RWPE2 (cell line): ENCODE results near the gene KLF13.

ENCODE experiments used
- ATAC-seq: fragments of 200-7000 bp; cut with Tn5 transposase; 3 replicates; pipeline ENCODE4 v1.9.1; 2021; ENCODE audit warnings: low read depth
- DNase-seq: peaks from one replicate; pipeline ENCODE4 v3.0.0-alpha.2; 2020; ENCODE audit warnings: low spot score
- H3K27ac ChIP-seq: fragments of 450-650 bp; 2 replicates; pipeline ENCODE4 v1.5.1; 2017; ENCODE audit warnings: mild to moderate bottlenecking; ENCODE audit not compliant: poor library complexity, severe bottlenecking
- H3K27me3 ChIP-seq: fragments of 250-450 bp; sonication (Bioruptor Pico); 2 replicates; pipeline ENCODE4 v1.5.1; 2021; ENCODE audit warnings: mild to moderate bottlenecking, moderate library complexity; ENCODE audit not compliant: insufficient read depth, poor library complexity, severe bottlenecking
- H3K36me3 ChIP-seq: fragments of 250-450 bp; sonication (Bioruptor Pico); 2 replicates; pipeline ENCODE4 v1.5.1; 2020; ENCODE audit warnings: low read depth, mild to moderate bottlenecking, moderate library complexity
- H3K4me1 ChIP-seq: fragments of 250-450 bp; sonication (Bioruptor Pico); 2 replicates; pipeline ENCODE4 v1.5.1; 2021; ENCODE audit warnings: mild to moderate bottlenecking, moderate library complexity; ENCODE audit not compliant: insufficient read depth, poor library complexity, severe bottlenecking
- H3K4me3 ChIP-seq: fragments of 250-450 bp; sonication (Bioruptor Pico); 2 replicates; pipeline ENCODE4 v1.5.1; 2021; ENCODE audit warnings: mild to moderate bottlenecking, moderate library complexity; ENCODE audit not compliant: severe bottlenecking
- H3K9me3 ChIP-seq: fragments of 250-450 bp; sonication (Bioruptor Pico); 2 replicates; pipeline ENCODE4 v1.5.1; 2021; ENCODE audit warnings: mild to moderate bottlenecking, moderate library complexity; ENCODE audit not compliant: severe bottlenecking
- TF ChIP-seq, protein P1 (sequence below): fragments of 450-650 bp; IDR thresholded peaks from one replicate; pipeline ENCODE4 v1.5.1; 2017; ENCODE audit warnings: mild to moderate bottlenecking, moderate library complexity; ENCODE audit not compliant: poor library complexity, severe bottlenecking

KLF13 gene

DNA sequence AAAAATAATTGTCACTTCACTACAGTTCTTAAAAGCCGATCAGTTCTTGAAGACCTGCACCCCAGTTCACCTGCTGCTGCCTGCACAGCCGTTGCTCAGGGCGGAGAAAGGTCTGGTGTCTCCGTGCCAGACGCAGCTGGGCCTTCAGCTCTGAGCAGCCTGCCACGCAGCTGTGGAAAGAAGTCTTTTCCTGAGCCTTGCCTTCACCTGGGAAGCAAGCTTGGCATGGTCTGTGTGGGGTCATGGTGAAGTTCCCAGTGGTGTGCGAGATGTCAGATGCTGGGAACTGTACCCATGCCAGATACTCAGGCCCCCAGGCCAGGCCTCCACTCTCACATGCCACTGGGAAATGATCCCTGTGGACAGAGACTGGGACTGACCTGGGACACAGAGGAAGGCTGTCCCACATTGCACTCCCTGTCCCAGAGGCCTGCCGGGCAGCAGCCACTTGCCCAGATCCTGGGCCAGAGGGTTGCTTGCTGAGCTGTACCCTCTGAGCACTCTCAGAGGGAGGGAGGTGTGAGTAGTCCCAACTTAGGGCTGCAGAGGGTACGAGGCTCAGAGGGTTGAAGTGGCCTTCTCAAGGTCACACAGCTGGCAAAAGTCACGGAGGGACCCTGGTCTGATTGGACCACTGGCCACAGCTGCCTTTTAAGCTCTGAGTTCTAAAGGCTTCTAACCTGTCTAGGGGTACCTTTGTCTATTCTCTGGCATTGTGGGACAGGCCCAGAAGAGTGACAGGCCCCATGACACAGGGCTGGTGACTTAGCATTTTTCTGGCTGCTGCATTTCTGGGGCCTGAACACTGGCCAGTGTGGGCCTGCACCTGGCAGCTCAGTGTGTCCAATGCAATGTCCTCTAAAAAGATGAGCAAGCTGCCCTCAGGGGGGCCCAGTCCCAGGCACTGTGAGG lies 55.4 kb downstream of the KLF13 start:
- ATAC-seq = peak; percentile 21; the same call in 2 of the 3 replicates
- no peak overlapping the region for H3K27ac ChIP-seq

DNA sequence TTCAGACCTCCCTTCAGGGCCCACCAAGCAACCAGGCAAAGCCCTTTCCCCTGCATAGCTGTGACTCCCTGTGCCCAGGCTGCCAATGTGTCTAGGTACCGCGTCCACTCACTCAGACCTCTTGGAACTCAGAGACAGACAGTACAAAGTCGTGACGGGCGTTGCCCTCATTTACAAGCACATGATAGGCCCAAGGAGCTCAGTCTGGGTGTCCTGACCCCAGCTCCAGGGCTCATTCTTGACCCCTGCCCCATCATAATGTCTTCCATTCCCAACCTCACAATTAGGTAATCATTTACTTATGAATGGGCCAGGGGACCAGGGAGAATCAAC lies 56.0 kb downstream of the KLF13 start:
- Histone ChIP-seq H3K4me3 (no peak overlapping the region), H3K36me3 (peaks cover 6% of the 10 kb centered on the region), H3K27ac (no peak overlapping the region), H3K4me1 (peaks cover 15% of the 10 kb centered on the region), H3K9me3 (no peaks in the 10 kb centered on the region), H3K27me3 (no peaks in the 10 kb centered on the region)
- TF ChIP-seq, protein P1, sequence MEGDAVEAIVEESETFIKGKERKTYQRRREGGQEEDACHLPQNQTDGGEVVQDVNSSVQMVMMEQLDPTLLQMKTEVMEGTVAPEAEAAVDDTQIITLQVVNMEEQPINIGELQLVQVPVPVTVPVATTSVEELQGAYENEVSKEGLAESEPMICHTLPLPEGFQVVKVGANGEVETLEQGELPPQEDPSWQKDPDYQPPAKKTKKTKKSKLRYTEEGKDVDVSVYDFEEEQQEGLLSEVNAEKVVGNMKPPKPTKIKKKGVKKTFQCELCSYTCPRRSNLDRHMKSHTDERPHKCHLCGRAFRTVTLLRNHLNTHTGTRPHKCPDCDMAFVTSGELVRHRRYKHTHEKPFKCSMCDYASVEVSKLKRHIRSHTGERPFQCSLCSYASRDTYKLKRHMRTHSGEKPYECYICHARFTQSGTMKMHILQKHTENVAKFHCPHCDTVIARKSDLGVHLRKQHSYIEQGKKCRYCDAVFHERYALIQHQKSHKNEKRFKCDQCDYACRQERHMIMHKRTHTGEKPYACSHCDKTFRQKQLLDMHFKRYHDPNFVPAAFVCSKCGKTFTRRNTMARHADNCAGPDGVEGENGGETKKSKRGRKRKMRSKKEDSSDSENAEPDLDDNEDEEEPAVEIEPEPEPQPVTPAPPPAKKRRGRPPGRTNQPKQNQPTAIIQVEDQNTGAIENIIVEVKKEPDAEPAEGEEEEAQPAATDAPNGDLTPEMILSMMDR = no peak
- no peak for DNase-seq
- no peak; the same call in 2 of the 3 replicates for ATAC-seq

More for the DNA sequence above, 55.4 kb downstream of the KLF13 start:
- no peak overlapping the region for H3K4me3 ChIP-seq
- peaks cover 12% of the 10 kb centered on the region for H3K36me3 ChIP-seq
- H3K4me1 ChIP-seq = peaks cover 9% of the 10 kb centered on the region
- H3K27me3 ChIP-seq = no peaks in the 10 kb centered on the region
- DNase-seq = no peak
- H3K9me3 ChIP-seq = no peaks in the 10 kb centered on the region
- TF ChIP-seq, protein P1 = no peak

DNA sequence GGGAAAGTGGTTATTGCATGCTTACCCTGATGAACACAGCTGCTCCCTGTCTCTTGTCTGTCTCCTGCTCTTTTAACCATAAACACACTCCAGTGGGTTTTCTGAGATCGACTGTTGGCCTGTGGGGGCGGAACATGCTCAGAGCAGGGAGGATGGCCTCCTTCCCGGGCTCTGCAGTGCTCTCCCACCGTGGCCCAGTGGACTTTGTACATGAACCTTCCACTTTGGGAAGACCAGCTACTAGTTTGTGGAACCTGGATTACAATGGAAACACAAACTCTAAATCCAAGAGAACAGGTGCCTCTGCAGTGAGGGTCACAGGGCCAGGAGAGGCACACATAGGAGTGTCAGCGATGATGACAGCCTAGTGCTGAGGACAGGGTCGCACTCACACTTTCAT lies 56.5 kb downstream of the KLF13 start:
- H3K9me3 ChIP-seq = no peaks in the 10 kb centered on the region
- no peak overlapping the region for H3K4me3 ChIP-seq
- no peak overlapping the region for H3K27ac ChIP-seq
- peaks cover 19% of the 10 kb centered on the region for H3K4me1 ChIP-seq
- TF ChIP-seq, protein P1 = no peak
- ATAC-seq (no peak), DNase-seq (no peak)
- peaks cover 6% of the 10 kb centered on the region for H3K36me3 ChIP-seq
- no peaks in the 10 kb centered on the region for H3K27me3 ChIP-seq

DNA sequence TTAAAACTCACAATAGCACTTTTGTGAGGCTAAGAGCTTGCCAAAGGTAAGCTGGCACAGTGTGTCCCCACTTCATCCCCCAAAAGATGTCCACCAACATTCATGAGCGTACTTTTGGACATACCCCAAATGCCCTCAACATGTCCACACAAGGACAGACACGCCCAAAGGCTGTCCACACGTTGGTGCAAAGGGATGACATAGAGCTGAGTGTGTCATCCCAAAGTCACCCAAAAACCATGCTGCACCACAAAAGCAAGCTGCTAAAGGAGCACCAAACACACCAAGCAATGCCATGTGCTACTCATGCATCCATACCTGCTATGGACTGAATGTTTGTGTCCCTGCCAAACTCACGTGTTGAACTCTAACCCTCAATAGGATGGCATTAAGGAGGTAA lies 57.9 kb downstream of the KLF13 start:
- TF ChIP-seq, protein P1 = no peak
- H3K9me3 ChIP-seq = no peaks in the 10 kb centered on the region
- H3K36me3 ChIP-seq = no peaks in the 10 kb centered on the region; the same call in 1 of the 2 replicates
- peaks cover 19% of the 10 kb centered on the region for H3K4me1 ChIP-seq
- H3K4me3 ChIP-seq = no peak overlapping the region
- ATAC-seq (peak; percentile 5; the same call in 1 of the 3 replicates), DNase-seq (no peak)
- H3K27ac ChIP-seq = no peak overlapping the region
- H3K27me3 ChIP-seq = no peaks in the 10 kb centered on the region

DNA sequence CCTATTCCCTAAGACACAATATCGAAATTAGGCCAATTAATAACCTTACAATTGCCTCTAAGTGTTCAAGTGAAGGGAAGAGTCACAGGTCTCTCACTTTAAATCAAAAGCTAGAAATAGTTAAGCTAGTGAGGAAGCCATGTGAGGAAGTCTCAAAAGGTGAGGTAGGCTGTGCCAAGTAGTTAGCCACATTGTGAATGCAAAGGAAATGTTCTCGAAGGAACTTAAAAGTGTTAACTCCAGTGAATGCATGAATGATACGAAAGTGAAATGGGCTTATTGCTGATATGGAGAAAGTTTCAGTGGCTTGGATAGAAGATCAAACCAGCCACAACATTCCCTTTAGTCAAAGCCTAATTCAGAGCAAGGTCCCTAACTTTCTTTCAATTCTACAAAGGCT lies 59.1 kb downstream of the KLF13 start:
- no peak overlapping the region for H3K27ac ChIP-seq
- no peaks in the 10 kb centered on the region for H3K9me3 ChIP-seq
- H3K4me1 ChIP-seq = peaks cover 19% of the 10 kb centered on the region
- TF ChIP-seq, protein P1 = no peak
- no peaks in the 10 kb centered on the region for H3K27me3 ChIP-seq
- no peak overlapping the region for H3K4me3 ChIP-seq
- ATAC-seq (no peak), DNase-seq (no peak)
- no peaks in the 10 kb centered on the region for H3K36me3 ChIP-seq
